Progenitor cell of endocrine pancreas (in vitro differentiated cells): Measurements from ENCODE around the gene TACC3. TPM values are rescaled to one million over a fixed set of nuclear protein-coding genes. Genes with fewer than 3 reads are reported as not detected.
A peak's percentile ranks its signal among the peaks of the same experiment; 100 is the strongest.

Experiments
- DNase-seq: peaks from one replicate; pipeline ENCODE4 v3.0.0; 2021; ENCODE audit warnings: low spot score; ENCODE audit not compliant: unreplicated experiment
- H3K27ac Mint-ChIP-seq: 2 replicates; pipeline ENCODE4 v1.8.0; 2021; ENCODE audit warnings: mild to moderate bottlenecking, moderate library complexity, mixed read lengths
- H3K27me3 Mint-ChIP-seq: 2 replicates; pipeline ENCODE4 v1.8.0; 2021; ENCODE audit warnings: mixed read lengths
- H3K36me3 Mint-ChIP-seq: 2 replicates; pipeline ENCODE4 v1.8.0; 2022; ENCODE audit warnings: mixed read lengths; ENCODE audit not compliant: insufficient read depth
- H3K4me1 Mint-ChIP-seq: 2 replicates; pipeline ENCODE4 v1.8.0; 2021; ENCODE audit warnings: low read depth, mixed read lengths
- H3K4me3 Mint-ChIP-seq: 2 replicates; pipeline ENCODE4 v1.8.0; 2021; ENCODE audit warnings: low read depth, mild to moderate bottlenecking, moderate library complexity, mixed read lengths
- H3K9me3 Mint-ChIP-seq: 2 replicates; pipeline ENCODE4 v1.8.0; 2021; ENCODE audit warnings: low read depth, mixed read lengths
- total RNA-seq: library from RNA; stranded (reverse); gene quantifications from 2 replicates; pipeline ENCODE4 v1.2.1, GENCODE V29; 2021
- TF ChIP-seq, protein P1 (sequence below): fragments of 200-600 bp; sonication (generic); IDR thresholded peaks from one replicate; pipeline ENCODE4 v1.5.0; 2021; ENCODE audit warnings: antibody characterized with exemption, mild to moderate bottlenecking; ENCODE audit not compliant: unreplicated experiment

Gene TACC3
- total RNA-seq, 1 donor from 2014 or later: 56.2 TPM

DNA sequence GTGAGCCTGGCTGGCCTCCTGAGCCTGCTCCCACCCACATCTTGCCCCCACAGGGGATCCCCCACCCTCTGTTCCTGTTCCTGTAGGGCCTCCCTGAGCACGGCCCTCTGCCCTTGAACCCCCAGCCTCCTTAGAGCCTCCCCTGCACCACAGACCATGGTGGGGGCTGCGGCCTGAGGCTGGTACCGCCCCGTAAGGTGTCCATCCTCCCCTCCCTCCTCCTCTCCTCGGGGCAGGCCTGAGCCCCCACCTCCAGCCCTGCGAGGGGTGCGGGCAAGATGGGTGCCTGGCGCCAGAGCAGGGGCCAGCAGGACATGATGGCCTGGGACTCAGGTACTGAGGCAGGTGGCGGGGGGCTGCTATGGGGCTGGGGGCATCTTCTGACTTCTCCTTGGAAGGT is 43.3 kb downstream of the TACC3 start:
- no peaks in the 10 kb centered on the region for H3K9me3 Mint-ChIP-seq
- H3K36me3 Mint-ChIP-seq: no peaks in the 10 kb centered on the region
- H3K27ac Mint-ChIP-seq: no peak overlapping the region
- no peak overlapping the region for H3K4me3 Mint-ChIP-seq
- H3K4me1 Mint-ChIP-seq: peaks cover 20% of the 10 kb centered on the region
- TF ChIP-seq, protein P1, sequence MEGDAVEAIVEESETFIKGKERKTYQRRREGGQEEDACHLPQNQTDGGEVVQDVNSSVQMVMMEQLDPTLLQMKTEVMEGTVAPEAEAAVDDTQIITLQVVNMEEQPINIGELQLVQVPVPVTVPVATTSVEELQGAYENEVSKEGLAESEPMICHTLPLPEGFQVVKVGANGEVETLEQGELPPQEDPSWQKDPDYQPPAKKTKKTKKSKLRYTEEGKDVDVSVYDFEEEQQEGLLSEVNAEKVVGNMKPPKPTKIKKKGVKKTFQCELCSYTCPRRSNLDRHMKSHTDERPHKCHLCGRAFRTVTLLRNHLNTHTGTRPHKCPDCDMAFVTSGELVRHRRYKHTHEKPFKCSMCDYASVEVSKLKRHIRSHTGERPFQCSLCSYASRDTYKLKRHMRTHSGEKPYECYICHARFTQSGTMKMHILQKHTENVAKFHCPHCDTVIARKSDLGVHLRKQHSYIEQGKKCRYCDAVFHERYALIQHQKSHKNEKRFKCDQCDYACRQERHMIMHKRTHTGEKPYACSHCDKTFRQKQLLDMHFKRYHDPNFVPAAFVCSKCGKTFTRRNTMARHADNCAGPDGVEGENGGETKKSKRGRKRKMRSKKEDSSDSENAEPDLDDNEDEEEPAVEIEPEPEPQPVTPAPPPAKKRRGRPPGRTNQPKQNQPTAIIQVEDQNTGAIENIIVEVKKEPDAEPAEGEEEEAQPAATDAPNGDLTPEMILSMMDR: no peak
- no peaks in the 10 kb centered on the region for H3K27me3 Mint-ChIP-seq
- no peak for DNase-seq

DNA sequence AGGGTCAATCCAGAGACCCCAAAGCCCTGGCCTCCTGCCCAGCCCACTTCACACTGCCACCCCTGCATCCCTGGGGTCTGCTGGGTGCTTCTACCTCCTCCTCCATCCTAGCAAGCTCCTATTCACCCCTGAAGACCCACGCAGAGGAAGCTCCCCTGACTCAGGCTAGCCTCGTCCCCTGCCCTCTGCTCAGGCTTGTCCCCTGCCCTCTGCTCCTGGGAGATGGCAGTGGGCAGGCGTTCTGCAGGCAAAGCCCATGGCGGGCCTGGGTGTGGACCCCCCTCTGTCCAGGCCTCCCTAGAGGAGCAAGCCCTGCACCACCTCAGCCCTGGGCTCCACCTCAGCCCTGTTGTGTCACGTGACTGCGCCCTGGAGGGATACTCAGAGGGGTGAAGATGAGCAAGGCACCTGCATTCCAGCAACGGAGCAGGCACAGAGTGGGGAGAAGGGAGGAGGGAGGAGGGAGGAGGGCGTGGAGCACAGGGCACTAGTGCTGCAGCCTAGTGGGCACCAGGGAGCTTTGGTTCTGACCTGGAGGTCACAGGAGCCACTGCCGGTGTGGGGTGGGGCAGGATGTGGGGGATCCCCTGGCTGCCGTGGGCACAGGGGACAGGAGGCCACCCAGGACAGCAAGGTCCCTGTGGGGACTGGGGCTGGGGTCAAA is 44.2 kb downstream of the TACC3 start:
- Mint-ChIP-seq H3K36me3 (no peaks in the 10 kb centered on the region), H3K4me3 (no peak overlapping the region), H3K27ac (no peak overlapping the region), H3K4me1 (peaks cover 17% of the 10 kb centered on the region), H3K9me3 (no peaks in the 10 kb centered on the region), H3K27me3 (no peaks in the 10 kb centered on the region)
- DNase-seq: no peak
- TF ChIP-seq, protein P1: no peak

DNA sequence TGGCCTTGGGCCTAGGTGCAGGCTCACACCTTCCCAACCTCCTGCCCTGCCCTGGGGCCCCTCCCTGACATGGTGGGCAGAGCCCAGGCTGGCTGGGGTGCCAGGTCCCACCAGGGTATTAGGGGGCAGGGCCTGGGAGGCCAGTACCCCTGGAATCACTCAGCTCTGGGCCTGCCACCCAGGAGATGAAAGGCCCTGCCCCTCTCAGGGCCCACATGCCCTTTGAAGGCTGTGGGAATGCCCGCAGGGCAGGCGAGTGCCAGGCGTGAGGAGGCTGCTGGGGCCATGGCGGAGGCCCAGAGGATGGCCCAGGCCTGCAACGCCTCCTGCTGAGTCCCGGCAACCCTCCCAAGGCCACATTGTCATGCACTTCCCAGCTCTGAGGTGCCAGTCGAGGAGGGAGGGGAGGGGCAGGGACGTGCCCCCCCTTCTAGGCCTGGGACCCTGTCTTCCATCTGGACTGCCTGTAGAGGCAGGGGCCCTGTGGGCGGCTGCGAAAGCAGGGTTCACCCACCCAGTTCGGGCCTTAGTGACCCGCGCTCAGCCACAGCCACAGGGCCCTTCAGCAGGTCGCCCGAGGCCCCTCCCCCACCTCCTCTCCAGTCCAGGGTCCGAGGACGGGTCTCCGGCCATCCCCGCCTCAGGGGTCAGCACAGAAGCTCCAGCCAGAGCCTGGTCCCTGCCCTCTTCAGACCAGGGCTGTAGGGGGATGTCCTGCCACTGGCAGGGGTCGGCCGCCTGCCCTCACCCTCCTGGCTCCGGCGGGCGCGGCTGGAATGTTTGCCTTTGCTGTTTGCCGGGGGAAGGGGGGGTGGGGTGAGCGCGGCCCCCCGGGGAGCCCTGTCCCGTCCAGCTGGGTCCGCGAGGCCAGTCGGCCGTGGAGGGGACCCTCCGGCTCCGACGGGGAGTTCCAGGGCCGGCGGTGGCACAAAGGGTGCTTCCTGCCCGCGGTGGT is 45.1 kb downstream of the TACC3 start:
- H3K27me3 Mint-ChIP-seq: no peaks in the 10 kb centered on the region
- no peak overlapping the region for H3K27ac Mint-ChIP-seq
- peaks cover 17% of the 10 kb centered on the region for H3K4me1 Mint-ChIP-seq
- TF ChIP-seq, protein P1: no peak
- H3K9me3 Mint-ChIP-seq: no peaks in the 10 kb centered on the region
- H3K36me3 Mint-ChIP-seq: no peaks in the 10 kb centered on the region
- no peak for DNase-seq
- no peak overlapping the region for H3K4me3 Mint-ChIP-seq

DNA sequence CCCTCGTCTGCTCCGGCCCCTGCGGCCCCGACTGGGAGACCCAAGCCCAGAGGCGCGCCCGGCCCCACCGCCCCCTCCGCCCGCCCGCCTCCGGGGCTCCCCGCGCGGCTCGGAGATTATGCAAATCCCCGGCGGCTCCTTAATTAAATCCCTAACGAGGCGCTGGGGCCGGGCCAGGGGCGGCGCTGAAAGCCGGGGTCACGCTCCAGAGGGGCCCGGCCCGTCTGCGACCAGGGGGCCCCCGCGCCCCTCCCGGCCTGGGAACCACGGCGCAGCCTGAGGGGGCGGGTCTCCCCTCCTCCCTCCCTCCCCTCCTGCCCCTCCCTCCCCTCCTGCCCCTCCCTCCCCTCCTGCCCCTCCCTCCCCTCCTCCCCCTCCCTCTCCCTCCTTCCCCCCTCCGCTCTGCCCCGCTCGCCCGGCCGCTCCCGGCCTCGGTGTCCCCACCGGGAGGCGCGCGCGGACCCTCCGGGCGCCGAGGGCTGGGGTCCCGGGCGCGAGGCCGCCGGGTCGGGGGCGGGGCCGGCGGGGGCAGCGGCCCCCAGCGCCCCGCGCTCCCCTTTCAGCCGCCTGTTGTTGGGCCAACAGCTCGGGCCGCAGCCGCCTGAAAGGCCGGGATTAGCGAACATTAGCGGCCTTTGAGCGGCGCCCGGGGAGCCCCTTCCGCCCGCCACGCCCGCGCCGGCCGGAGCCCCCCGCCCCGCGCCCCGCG is 45.9 kb downstream of the TACC3 start:
- Mint-ChIP-seq H3K36me3 (no peaks in the 10 kb centered on the region), H3K9me3 (no peaks in the 10 kb centered on the region), H3K27me3 (no peaks in the 10 kb centered on the region), H3K4me1 (peaks cover 18% of the 10 kb centered on the region), H3K27ac (no peak overlapping the region), H3K4me3 (no peak overlapping the region)
- peak; percentile 59 for DNase-seq
- TF ChIP-seq, protein P1: no peak

DNA sequence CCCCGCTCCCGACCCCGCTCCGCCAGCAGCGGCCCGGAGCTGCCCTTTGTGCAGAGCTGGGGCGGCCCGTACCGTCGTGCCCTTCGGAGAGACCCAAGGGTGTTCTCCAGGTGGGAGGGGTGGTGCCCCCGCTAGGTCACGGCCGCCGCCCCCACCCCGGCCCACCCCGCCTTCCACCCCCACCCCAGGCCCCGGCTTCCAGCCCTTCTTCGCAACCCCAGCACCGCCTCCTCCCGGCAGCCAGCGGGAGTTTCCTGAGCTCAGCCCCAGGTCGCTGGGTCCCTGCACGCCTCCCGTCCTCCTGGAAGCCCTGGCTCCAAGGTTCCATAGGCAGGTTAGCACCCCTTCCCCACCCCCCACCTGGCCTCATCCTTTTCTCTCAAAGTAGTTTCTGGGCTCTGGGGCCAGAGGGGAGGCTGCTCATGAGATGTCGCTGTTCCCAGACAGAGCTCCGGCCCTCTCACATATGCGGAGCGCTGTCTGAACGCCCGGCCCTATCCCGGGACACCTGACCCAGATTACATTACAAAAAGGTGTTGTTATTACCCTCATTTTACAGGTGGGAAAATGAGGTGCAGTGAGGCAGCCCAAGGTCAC is 46.5 kb downstream of the TACC3 start:
- Mint-ChIP-seq H3K4me1 (peaks cover 17% of the 10 kb centered on the region), H3K27me3 (no peaks in the 10 kb centered on the region), H3K4me3 (peak overlapping the region; percentile 71), H3K36me3 (no peaks in the 10 kb centered on the region), H3K9me3 (no peaks in the 10 kb centered on the region), H3K27ac (peak overlapping the region; percentile 81)
- TF ChIP-seq, protein P1: peak; percentile 47
- DNase-seq: peak; percentile 48
